ENCODE measurements around the gene TAF5L.

TAF5L gene

DNA sequence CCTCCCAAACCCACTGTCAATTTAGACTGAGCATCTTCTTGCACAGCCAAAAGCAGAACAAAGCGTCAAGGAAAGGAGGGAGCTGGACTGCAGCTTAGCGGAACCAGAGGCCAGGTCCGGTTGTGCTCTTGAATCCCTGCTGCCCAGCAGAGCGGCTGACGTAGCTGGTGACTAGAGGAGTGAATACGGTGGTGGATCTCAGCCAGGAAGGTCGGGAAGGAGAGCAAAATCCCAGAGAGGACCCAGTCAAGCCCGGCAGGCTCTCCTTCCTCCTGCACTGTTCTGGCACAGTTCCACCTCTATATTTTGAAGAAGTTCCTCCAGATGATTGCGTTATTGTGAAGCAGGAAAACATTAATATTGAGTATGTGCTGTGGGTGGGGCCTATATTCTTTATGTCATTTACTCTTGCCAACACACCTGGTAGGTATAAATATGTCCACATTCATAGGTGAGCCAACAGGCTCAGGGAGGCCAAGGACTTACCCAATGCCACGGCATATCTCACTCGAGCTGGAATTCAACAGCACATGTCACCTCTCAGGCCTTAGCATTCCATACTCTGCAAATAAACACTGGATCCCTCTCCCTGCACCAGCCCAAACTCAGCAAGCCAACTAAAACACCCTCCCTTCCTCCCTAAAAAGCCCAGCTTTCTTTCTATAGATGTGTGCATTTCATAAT lies 43.8 kb downstream of the TAF5L start:
- H3K4me3 ChIP-seq (ENCODE audit: low read depth, low read length) = no peak overlapping the region
- TF ChIP-seq, protein P1, sequence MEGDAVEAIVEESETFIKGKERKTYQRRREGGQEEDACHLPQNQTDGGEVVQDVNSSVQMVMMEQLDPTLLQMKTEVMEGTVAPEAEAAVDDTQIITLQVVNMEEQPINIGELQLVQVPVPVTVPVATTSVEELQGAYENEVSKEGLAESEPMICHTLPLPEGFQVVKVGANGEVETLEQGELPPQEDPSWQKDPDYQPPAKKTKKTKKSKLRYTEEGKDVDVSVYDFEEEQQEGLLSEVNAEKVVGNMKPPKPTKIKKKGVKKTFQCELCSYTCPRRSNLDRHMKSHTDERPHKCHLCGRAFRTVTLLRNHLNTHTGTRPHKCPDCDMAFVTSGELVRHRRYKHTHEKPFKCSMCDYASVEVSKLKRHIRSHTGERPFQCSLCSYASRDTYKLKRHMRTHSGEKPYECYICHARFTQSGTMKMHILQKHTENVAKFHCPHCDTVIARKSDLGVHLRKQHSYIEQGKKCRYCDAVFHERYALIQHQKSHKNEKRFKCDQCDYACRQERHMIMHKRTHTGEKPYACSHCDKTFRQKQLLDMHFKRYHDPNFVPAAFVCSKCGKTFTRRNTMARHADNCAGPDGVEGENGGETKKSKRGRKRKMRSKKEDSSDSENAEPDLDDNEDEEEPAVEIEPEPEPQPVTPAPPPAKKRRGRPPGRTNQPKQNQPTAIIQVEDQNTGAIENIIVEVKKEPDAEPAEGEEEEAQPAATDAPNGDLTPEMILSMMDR (IDR thresholded peaks at IDR 0.05; ENCODE audit: borderline replicate concordance, insufficient read depth, low read depth, low read length) = no peak

DNA sequence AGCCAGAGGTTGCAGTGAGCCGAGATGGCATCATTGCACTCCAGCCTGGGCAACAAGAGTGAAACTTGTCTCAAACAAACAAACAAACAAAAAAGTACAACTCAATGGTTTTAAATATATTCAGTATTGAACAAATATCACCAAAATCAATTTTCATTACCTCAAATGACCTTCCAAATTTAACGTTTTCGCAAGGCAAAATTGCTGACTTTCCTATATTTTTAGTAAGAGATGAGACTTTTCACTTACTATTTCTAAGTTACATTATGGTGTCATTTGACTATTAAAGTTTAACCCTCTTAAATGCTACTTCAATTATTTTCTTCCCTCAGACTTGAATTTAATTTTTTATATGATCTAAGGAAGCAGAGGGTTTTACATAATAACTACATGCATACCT lies 44.4 kb downstream of the TAF5L start:
- TF ChIP-seq, protein P1 (IDR thresholded peaks at IDR 0.05; ENCODE audit: borderline replicate concordance, insufficient read depth, low read depth, low read length) = no peak
- no peak overlapping the region for H3K4me3 ChIP-seq (ENCODE audit: low read depth, low read length)

DNA sequence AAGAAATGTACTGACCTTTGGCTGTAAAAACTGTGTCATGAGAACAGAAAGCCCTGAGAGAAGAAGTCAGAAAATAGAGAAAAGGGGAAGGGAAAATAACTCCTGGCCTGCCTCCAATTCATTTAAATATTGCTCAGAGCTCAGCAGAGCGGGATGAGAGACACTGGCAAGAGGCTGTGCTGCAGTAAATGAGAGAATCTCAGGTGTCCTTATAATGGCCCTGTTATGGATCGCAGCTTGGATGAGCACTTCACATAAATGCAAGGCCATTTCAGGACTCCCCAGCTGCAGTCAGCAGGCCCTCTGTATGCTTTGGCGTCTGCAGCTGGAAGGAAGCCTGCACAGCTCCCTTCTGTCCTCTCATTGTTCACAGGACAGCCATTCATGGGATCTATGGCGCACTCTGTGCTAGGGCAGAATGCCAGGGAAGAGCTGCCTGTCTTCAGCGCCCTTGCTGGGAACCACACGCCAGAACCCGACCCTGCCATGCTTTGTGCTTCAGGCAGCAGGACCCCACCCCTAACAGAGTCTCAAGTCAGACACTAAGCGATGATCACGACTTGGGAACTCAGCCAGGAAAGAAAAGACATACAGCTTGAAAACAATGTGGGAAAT lies 46.8 kb downstream of the TAF5L start:
- TF ChIP-seq, protein P1 (IDR thresholded peaks at IDR 0.05; ENCODE audit: borderline replicate concordance, insufficient read depth, low read depth, low read length) = no peak
- H3K4me3 ChIP-seq (ENCODE audit: low read depth, low read length) = no peak overlapping the region

DNA sequence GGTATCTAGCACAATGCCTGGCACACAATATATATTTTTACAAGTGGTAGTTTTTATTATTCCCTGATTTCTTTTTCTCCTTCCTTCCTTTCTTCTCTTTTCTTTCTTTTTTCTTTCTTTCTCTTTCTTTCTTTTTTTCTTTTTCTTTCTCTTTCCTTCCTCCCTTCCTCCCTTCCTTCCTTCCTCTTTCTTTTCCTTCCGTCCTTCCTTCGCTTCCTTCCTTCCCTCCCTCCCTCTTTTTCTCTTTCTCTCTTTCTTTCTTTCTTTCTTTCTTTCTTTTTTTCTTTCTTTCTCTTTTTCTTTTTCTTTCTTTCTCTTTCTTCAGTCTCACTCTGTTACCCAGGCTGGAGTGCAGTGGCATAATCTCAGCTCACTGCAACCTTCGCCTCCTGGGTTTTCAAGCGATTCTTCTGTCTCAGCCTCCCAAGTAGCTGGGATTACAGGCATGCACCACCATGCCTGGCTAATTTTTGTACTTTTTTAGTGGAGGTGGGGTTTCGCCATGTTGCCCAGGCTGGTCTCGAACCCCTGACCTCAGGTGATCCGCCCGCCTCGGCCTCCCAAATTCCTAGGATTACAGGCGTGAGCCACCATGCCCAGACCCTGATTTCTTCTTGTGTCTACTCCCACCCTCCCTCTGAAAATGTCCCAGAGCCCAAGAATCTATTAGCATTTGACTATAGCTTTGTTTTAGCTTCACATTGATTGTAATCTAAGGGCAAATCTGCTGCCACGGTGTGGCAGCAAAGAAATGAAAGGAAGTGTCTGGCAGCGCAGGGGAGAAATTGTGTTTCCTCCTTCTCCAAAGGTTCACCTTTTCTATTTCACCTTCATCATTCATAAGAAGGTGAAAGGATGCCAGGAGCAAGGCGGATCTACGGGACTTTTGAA lies 47.5 kb downstream of the TAF5L start:
- H3K4me3 ChIP-seq (ENCODE audit: low read depth, low read length) = no peak overlapping the region
- TF ChIP-seq, protein P1 (IDR thresholded peaks at IDR 0.05; ENCODE audit: borderline replicate concordance, insufficient read depth, low read depth, low read length) = no peak

DNA sequence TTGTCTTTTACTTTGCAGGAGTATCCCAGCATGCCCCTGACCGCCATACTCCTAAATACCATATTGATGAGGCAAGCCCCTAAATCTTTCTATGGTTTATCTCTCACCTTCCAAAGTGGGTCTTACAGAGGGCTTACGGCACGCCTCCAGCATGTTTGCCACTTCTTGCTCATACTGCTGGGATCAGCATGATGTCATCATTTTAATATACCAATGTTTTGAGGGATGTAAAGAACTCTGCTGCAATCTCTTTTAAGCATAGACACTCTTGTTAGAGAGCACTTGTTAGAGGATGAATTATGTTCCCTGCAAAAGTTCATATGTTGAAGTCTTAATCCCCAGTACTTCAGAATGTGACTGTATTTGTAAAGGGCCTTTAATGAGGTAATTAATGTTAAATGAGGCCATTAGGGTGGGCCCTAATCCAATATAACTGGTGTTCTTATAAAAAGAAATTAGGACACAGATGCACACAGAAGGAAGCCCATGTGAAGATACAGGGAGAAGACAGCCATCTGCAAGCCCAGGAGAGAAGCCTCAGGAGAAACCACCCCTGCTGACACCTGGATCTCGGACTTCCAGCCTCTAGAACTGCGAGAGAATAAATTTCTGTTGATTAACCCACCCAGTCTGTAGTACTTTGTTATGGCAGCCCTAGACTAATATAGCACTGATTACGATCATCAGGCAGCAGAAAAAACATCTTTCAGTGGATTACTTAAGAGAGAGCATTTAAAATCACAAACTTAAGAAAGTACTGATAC lies 51.1 kb downstream of the TAF5L start:
- no peak overlapping the region for H3K4me3 ChIP-seq (ENCODE audit: low read depth, low read length)
- TF ChIP-seq, protein P1 (IDR thresholded peaks at IDR 0.05; ENCODE audit: borderline replicate concordance, insufficient read depth, low read depth, low read length) = no peak

DNA sequence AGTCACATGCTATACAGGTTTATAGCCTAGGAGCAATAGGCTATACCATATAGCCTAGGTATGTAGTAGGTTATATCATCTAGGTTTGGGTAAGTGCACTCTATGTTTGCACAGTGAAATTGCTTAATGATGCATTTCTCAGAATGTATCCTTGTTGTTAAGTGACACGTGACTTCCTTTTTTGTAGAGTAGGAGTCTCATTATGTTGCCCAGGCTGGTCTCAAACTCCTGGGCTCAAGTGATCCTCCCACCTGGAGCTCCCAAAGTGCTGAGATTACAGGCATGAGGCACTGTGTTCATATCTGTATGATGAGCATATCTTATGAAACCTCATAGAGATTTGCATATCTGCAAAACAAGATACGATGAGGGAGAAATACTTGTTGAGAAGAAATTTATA lies 53.6 kb downstream of the TAF5L start:
- TF ChIP-seq, protein P1 (IDR thresholded peaks at IDR 0.05; ENCODE audit: borderline replicate concordance, insufficient read depth, low read depth, low read length) = no peak
- H3K4me3 ChIP-seq (ENCODE audit: low read depth, low read length) = no peak overlapping the region
